Measurements from ENCODE around the gene SH2D1B. TPM values are rescaled to one million over a fixed set of nuclear protein-coding genes. Genes with fewer than 3 reads are reported as not detected.

The SH2D1B gene
- total RNA-seq, 1 experiment from 2014 or later: 0.04 TPM

GRCh38 chr1:162374406-162374805 lies 37.5 kb downstream of the SH2D1B start:
- Histone ChIP-seq H3K9me2 (replicated peaks; ENCODE audit: low read length) (no peaks in the 10 kb centered on the region), H3K4me2 (ENCODE audit: low read length) (peak overlapping the region; percentile 23), H3K9ac (ENCODE audit: low read length) (no peak overlapping the region), H3K4me3 (ENCODE audit: low read length) (no peak overlapping the region), H2AFZ (ENCODE audit: low read length) (no peak overlapping the region), H3K79me2 (ENCODE audit: low read length) (no peaks in the 10 kb centered on the region), H3K36me3 (ENCODE audit: low read depth, low read length) (no peaks in the 10 kb centered on the region), H3K9me3 (ENCODE audit: low read length) (no peaks in the 10 kb centered on the region), H4K20me1 (ENCODE audit: low read length) (no peaks in the 10 kb centered on the region), H3K27ac (ENCODE audit: low read length) (no peak overlapping the region), H3K27me3 (ENCODE audit: low read length) (no peaks in the 10 kb centered on the region), H3K4me1 (ENCODE audit: insufficient read depth, low read length) (peaks cover 28% of the 10 kb centered on the region), H3F3A (ENCODE audit: low read length, unreplicated experiment) (no peaks in the 10 kb centered on the region)
- DNase-seq: no peak
- BruUV-seq (replicated peaks): no TSS peak
- POLR2A ChIA-PET (ENCODE audit: unreplicated experiment): no interaction called here
- CTCF ChIA-PET: no interaction called here
- intact Hi-C loops (cut with micrococcal nuclease): no loop called here
- ATAC-seq: no peak
- TF ChIP-seq EZH2phosphoT487 (IDR thresholded peaks at IDR 0.05; ENCODE audit: borderline replicate concordance, low read length) (no peak), CTCF (conservative IDR thresholded peaks at IDR 0.05; ENCODE audit: low read depth, low read length) (no peak), EZH2 (IDR thresholded peaks at IDR 0.05; ENCODE audit: low read length, unreplicated experiment) (no peak)

GRCh38 chr1:162373541-162374260 lies 38.2 kb downstream of the SH2D1B start:
- Histone ChIP-seq H3K4me3 (ENCODE audit: low read length) (no peak overlapping the region), H3K4me2 (ENCODE audit: low read length) (peak overlapping the region; percentile 23), H3F3A (ENCODE audit: low read length, unreplicated experiment) (no peaks in the 10 kb centered on the region), H3K36me3 (ENCODE audit: low read depth, low read length) (no peaks in the 10 kb centered on the region), H3K79me2 (ENCODE audit: low read length) (no peaks in the 10 kb centered on the region), H3K9me3 (ENCODE audit: low read length) (no peaks in the 10 kb centered on the region), H3K9me2 (replicated peaks; ENCODE audit: low read length) (no peaks in the 10 kb centered on the region), H3K27ac (ENCODE audit: low read length) (no peak overlapping the region), H4K20me1 (ENCODE audit: low read length) (no peaks in the 10 kb centered on the region), H2AFZ (ENCODE audit: low read length) (no peak overlapping the region), H3K27me3 (ENCODE audit: low read length) (no peaks in the 10 kb centered on the region), H3K4me1 (ENCODE audit: insufficient read depth, low read length) (peaks cover 28% of the 10 kb centered on the region), H3K9ac (ENCODE audit: low read length) (no peak overlapping the region)
- POLR2A ChIA-PET (ENCODE audit: unreplicated experiment): interaction anchor here (0.6 kb wide), 1 partner anchor 11 kb away, joined by 3 read pairs; no protein-coding TSS in a partner anchor
- DNase-seq: peak; percentile 94
- intact Hi-C loops (cut with micrococcal nuclease): no loop called here
- CTCF ChIA-PET: interaction anchor here (0.5 kb wide), 1 partner anchor 8 kb away, joined by 3 read pairs; no protein-coding TSS in a partner anchor
- TF ChIP-seq CTCF (conservative IDR thresholded peaks at IDR 0.05; ENCODE audit: low read depth, low read length) (no peak), EZH2 (IDR thresholded peaks at IDR 0.05; ENCODE audit: low read length, unreplicated experiment) (no peak)
- peak; percentile 95 for ATAC-seq
- BruUV-seq (replicated peaks): no TSS peak

DNA sequence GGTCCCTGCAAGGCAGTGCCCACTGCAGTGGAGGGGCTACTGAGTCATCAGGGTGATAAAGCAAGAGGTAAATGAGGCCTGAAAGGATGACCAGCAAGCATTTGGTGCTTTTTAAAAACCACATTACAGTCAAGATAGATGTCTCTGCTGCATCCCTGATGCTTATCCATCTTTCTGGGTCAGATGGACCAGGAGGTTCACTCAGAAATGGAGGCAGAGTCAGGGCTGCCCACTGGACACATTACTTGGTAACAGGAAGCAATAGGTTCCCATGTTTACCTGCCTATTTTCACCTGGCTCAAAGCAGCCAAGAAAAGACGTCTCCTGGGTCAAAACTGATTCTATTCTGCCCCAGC lies 38.9 kb downstream of the SH2D1B start:
- intact Hi-C loops (cut with micrococcal nuclease): no loop called here
- no TSS peak for BruUV-seq (replicated peaks)
- ChIA-PET POLR2A (ENCODE audit: unreplicated experiment) (no interaction called here), CTCF (no interaction called here)
- no peak for ATAC-seq
- no peak overlapping the region for H3K4me2 ChIP-seq (ENCODE audit: low read length)
- peaks cover 28% of the 10 kb centered on the region for H3K4me1 ChIP-seq (ENCODE audit: insufficient read depth, low read length)
- no peak overlapping the region for H2AFZ ChIP-seq (ENCODE audit: low read length)
- no peak overlapping the region for H3K9ac ChIP-seq (ENCODE audit: low read length)
- no peaks in the 10 kb centered on the region for H4K20me1 ChIP-seq (ENCODE audit: low read length)
- no peak for DNase-seq
- no peak overlapping the region for H3K4me3 ChIP-seq (ENCODE audit: low read length)
- TF ChIP-seq EZH2 (IDR thresholded peaks at IDR 0.05; ENCODE audit: low read length, unreplicated experiment) (no peak), EZH2phosphoT487 (IDR thresholded peaks at IDR 0.05; ENCODE audit: borderline replicate concordance, low read length) (no peak), CTCF (conservative IDR thresholded peaks at IDR 0.05; ENCODE audit: low read depth, low read length) (no peak)
- no peaks in the 10 kb centered on the region for H3K9me3 ChIP-seq (ENCODE audit: low read length)
- H3K9me2 ChIP-seq (replicated peaks; ENCODE audit: low read length): no peaks in the 10 kb centered on the region
- H3K27me3 ChIP-seq (ENCODE audit: low read length): no peaks in the 10 kb centered on the region
- H3K79me2 ChIP-seq (ENCODE audit: low read length): no peaks in the 10 kb centered on the region
- no peaks in the 10 kb centered on the region for H3K36me3 ChIP-seq (ENCODE audit: low read depth, low read length)
- H3K27ac ChIP-seq (ENCODE audit: low read length): no peak overlapping the region
- no peaks in the 10 kb centered on the region for H3F3A ChIP-seq (ENCODE audit: low read length, unreplicated experiment)
